ENCODE data around the gene SNRNP48.
A peak's percentile ranks its signal among the peaks of the same experiment; 100 is the strongest.

The SNRNP48 gene, protein sequence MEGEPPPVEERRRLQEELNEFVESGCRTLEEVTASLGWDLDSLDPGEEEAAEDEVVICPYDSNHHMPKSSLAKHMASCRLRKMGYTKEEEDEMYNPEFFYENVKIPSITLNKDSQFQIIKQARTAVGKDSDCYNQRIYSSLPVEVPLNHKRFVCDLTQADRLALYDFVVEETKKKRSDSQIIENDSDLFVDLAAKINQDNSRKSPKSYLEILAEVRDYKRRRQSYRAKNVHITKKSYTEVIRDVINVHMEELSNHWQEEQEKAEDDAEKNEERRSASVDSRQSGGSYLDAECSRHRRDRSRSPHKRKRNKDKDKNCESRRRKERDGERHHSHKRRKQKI

DNA sequence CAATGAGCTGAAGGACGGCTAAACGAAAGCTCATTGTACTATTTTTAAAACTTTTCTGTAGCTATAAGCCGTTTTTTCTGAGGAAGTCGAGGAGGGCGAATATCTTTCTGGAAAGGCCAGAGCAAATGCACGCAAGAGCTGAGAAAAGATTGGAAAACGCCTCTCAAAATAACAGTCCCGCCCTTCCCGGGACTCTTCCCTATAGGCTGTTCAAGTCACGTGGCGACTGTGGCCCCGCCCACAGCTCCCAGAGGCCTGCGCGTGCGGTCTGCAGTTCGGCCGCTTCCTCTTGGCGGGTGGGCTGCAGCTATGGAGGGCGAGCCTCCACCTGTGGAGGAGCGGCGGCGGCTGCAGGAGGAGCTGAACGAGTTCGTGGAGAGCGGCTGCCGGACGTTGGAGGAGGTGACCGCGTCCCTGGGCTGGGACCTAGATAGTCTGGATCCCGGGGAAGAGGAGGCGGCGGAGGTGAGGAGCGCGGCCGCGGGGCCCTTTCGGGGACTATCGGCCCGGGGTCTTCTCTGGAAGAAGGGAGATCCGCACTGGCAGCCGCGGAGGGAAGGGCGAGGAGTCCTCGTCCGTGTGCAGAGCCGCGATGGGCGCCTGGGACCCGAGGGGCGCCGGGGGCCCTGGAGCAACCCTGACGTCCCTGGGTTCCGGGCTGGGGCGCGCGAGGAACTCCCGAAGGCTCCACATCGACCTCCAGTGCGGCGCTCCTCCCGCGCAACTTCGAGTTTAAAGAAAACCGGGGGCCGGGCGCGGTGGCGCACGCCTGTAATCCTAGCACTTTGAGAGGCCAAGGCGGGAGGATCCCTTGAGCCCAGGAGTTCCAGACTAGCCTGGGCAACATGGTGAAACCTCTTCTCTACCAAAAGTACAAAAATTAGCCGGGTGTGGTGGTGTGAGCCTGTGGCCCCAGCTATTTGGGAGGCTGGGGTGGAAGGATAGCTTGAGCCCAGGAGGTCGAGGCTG lies at the start of gene SNRNP48:
Gene SNRNP48, plus strand, starts transcription at position 250 of the 969 bp plus-strand sequence. Its CDS starts 60 bp downstream, at position 310.
- ATAC-seq: peak; percentile 99
- Mint-ChIP-seq H3K4me1 (peaks cover 41% of the 10 kb centered on the region), H3K9me3 (no peaks in the 10 kb centered on the region), H3K27me3 (no peaks in the 10 kb centered on the region), H3K4me3 (peak within 1 kb of the TSS; percentile 99), H3K27ac (peak within 1 kb of the TSS; percentile 98), H3K36me3 (ENCODE audit: low read depth) (peaks cover 17% of the 10 kb centered on the region)
- peak; percentile 92 for DNase-seq

GRCh38 chr6:7540595-7540994 lies 49.4 kb upstream of the SNRNP48 start:
- DNase-seq: no peak
- ATAC-seq: no peak
- no peak overlapping the region for H3K27ac Mint-ChIP-seq
- peaks cover 6% of the 10 kb centered on the region for H3K4me1 Mint-ChIP-seq
- peak overlapping the region; percentile 65 for H3K4me3 Mint-ChIP-seq
- peaks cover 79% of the 10 kb centered on the region for H3K27me3 Mint-ChIP-seq
- no peaks in the 10 kb centered on the region for H3K9me3 Mint-ChIP-seq
- H3K36me3 Mint-ChIP-seq (ENCODE audit: low read depth): no peaks in the 10 kb centered on the region

DNA sequence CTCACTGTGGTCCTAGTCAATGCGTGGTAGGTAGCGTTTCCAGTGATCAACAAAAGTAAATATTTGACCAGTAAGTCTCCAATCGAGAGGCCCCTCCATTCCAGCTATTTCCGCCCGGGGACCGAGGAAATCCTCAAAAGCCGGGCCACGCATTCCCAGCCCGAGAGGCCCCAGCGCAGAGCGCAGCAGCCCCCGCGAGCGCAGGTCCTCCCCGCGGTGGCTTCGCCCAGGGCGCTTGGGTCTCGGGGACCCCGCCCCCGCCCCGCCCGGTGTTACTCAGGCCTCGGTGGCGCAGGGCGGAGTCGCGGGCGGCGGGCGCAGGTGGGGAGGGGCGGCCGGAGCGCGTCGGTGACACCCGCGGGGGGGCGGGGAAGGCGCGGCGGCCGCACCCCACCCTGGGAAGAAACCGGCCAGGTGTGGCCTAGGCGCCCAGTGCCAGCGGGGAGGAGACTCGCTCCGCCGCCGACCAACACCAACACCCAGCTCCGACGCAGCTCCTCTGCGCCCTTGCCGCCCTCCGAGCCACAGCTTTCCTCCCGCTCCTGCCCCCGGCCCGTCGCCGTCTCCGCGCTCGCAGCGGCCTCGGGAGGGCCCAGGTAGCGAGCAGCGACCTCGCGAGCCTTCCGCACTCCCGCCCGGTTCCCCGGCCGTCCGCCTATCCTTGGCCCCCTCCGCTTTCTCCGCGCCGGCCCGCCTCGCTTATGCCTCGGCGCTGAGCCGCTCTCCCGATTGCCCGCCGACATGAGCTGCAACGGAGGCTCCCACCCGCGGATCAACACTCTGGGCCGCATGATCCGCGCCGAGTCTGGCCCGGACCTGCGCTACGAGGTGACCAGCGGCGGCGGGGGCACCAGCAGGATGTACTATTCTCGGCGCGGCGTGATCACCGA lies 48.6 kb upstream of the SNRNP48 start, which contains the start of gene DSP:
Gene DSP, plus strand, starts transcription at position 497 of the 890 bp plus-strand sequence. Its CDS starts 245 bp downstream, at position 742.
- peak; percentile 42 for DNase-seq
- peak within 1 kb of the TSS; percentile 69 for H3K4me3 Mint-ChIP-seq
- H3K27me3 Mint-ChIP-seq: peaks cover 78% of the 10 kb centered on the region
- H3K36me3 Mint-ChIP-seq (ENCODE audit: low read depth): no peaks in the 10 kb centered on the region
- H3K27ac Mint-ChIP-seq: no peak within 1 kb of the TSS
- H3K4me1 Mint-ChIP-seq: peaks cover 6% of the 10 kb centered on the region
- ATAC-seq: peak; percentile 60
- H3K9me3 Mint-ChIP-seq: no peaks in the 10 kb centered on the region

DNA sequence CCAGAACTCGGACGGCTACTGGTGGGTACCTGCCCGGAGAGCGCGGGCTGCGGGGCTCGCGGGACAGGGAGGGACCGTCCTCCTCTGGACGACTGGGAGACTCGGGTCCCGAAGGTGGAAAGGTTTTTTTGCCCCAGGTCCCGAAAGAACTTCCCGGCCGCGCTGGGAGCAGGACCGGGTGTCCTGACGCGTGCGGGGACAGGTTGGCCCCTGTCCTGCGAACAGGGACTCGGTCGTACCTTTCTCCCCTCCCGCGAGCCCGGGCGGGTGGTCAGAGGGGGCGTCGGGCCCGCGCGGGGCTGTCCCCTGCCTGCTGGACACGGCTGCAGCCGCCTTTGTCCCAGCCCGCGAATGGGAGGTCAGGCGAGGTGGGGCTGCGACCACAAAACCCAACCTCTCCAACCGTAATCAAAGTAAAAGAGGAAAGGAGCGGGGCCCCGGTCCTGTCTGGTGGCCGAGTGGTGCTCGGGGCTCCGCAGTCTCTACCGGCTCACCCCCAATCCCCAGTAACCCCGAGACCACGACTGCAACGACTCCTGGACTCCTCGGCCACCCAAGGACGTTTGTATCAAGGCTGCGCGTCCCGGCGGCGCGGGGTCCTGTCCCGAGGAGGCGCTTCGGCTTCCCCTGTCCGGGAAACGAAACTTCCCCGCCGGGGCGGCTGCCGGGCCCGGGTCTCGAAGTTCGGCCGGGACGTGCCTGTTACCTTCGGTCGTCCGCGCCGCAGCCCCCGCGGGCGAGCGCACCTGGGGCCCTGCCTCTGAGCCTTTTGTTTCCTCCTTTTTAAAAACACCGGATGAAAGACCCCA lies 47.7 kb upstream of the SNRNP48 start:
- Mint-ChIP-seq H3K4me1 (peaks cover 6% of the 10 kb centered on the region), H3K27me3 (peaks cover 78% of the 10 kb centered on the region), H3K36me3 (ENCODE audit: low read depth) (no peaks in the 10 kb centered on the region), H3K27ac (no peak overlapping the region), H3K9me3 (no peaks in the 10 kb centered on the region), H3K4me3 (peak overlapping the region; percentile 69)
- ATAC-seq: no peak
- DNase-seq: peak; percentile 12

DNA sequence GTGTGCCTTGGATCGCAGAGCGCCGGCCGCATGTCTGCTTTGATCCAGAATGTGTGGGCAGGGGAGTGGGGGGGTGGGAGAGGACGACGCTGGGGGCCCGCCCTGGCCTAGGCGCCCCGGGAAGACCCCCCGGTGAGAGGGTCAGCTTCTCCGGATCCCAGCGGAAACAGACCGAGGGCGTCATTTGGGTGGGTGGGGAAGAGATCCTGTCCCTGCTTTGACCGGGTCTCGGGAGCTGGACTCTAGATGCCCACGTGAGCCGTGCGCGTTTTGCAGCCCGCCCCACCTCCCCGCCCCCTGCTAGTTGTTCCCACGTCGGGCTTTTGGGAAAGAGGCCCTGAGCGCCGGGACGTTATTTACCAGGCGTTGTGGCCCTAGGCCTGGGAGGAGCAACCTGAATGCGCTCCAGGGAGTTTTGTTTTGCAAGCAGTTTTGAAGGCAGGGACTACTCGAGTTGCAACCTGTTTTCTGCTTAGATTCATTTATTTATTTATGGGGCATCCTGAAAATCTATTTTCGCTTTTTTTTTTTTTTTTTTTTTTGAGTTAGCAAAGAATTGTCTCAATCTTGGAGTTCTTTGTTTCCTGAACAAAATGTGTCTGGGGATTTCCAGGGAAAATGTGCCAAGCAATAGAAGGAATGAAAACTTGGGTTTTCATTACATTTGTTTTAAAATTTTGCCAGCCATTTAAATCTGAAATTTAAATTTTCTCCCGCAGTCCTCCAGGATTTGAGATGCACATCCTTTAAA lies 46.9 kb upstream of the SNRNP48 start:
- peaks cover 6% of the 10 kb centered on the region for H3K4me1 Mint-ChIP-seq
- H3K27me3 Mint-ChIP-seq: peaks cover 76% of the 10 kb centered on the region
- H3K9me3 Mint-ChIP-seq: no peaks in the 10 kb centered on the region
- no peak for ATAC-seq
- H3K27ac Mint-ChIP-seq: no peak overlapping the region
- H3K36me3 Mint-ChIP-seq (ENCODE audit: low read depth): no peaks in the 10 kb centered on the region
- DNase-seq: no peak
- H3K4me3 Mint-ChIP-seq: no peak overlapping the region

DNA sequence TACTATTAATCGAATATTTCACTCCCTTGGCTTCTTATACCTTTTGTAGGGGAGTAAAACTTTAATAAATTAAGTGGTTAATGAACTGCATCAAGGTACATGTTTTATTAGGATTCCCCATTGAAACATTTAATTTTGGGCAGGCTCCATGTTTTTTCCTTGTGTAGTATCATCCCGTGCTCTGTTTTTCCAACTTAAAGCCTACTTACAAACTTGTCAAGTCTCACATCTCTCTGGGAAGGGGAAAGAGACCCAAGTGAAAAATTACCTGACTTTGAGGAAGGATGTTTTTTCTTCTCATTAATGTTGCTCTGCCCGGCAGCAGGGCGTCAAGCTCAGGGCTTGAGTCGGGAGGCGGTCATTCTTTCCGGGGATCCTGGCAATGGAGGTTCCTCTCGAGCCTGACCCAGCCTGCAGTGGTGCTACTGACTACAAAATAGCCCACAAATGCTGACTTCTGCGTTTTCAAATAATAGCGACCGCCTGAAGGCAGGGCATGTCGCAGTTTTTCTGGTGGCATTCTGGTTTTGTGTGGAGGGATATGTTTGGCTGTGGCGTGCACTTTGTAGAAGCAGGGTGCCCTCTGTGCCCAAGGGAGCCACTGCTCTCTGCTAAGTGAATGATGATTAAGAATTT lies 46.1 kb upstream of the SNRNP48 start:
- ATAC-seq: no peak
- H3K9me3 Mint-ChIP-seq: no peaks in the 10 kb centered on the region
- no peaks in the 10 kb centered on the region for H3K36me3 Mint-ChIP-seq (ENCODE audit: low read depth)
- H3K27me3 Mint-ChIP-seq: peaks cover 74% of the 10 kb centered on the region
- no peak overlapping the region for H3K27ac Mint-ChIP-seq
- no peak for DNase-seq
- H3K4me3 Mint-ChIP-seq: no peak overlapping the region
- peaks cover 6% of the 10 kb centered on the region for H3K4me1 Mint-ChIP-seq

DNA sequence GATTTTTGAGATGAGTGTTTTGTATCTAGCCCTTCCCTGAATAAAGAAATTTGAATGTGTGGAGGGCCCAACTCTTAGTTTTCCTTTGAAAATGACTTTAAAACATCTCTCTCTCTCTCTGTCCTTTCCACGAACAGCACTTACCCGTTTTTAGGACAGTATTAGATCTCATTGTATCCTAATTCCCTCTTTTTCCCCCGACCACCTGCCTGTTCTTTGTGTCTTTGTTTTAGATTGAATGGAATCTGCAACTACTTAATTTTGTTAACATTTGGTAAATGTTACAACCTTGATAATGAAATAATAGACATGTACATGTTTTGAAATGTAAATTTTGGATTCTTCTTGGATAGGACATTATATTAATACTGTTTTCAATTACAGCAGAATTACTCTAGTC lies 45.4 kb upstream of the SNRNP48 start:
- peaks cover 6% of the 10 kb centered on the region for H3K4me1 Mint-ChIP-seq
- H3K4me3 Mint-ChIP-seq: no peak overlapping the region
- no peak overlapping the region for H3K27ac Mint-ChIP-seq
- ATAC-seq (no peak), DNase-seq (no peak)
- H3K27me3 Mint-ChIP-seq: peaks cover 74% of the 10 kb centered on the region
- H3K36me3 Mint-ChIP-seq (ENCODE audit: low read depth): no peaks in the 10 kb centered on the region
- H3K9me3 Mint-ChIP-seq: no peaks in the 10 kb centered on the region

DNA sequence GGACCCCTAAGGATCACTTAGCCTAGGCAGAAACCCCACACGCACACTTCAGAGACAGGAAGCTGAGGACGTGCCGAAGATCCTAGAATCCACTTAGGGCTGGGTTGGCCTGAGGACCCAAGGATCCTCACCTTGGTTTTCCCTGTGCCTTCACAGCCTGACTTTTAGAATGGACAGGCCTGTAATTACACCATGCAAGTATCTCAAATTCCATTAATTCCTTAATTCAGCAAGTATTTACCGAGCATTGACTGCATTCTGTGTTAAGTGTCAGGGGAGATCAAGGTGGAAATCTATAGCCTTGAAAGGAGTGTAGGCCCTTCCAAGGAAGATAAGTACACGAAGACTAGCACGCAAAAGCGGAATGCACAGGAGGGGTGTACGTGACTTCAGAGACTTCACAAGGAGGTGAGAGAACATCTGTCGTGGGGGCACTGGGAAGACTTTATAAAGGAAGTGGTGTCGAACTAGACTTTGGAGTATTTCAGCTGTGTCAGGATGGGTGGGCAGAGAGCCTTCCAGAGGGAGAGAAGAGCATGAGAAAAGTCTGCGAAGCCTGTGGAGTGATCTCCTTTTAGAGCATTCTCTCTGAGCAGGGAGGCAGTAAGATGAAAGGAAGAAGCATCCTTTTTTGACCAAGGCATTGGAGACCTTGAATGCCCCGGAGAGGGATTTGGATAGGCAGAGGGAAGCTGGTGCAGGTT lies 44.5 kb upstream of the SNRNP48 start:
- Mint-ChIP-seq H3K9me3 (no peaks in the 10 kb centered on the region), H3K4me1 (peaks cover 6% of the 10 kb centered on the region), H3K4me3 (no peak overlapping the region), H3K36me3 (ENCODE audit: low read depth) (no peaks in the 10 kb centered on the region), H3K27me3 (peaks cover 66% of the 10 kb centered on the region), H3K27ac (no peak overlapping the region)
- no peak for ATAC-seq
- DNase-seq: no peak

- Mint-ChIP-seq H3K4me1 (peaks cover 1% of the 10 kb centered on the region), H3K27ac (no peak overlapping the region), H3K4me3 (no peak overlapping the region), H3K27me3 (peaks cover 62% of the 10 kb centered on the region), H3K36me3 (ENCODE audit: low read depth) (no peaks in the 10 kb centered on the region), H3K9me3 (no peaks in the 10 kb centered on the region)
- ATAC-seq (no peak), DNase-seq (no peak)
These were observed 44.0 kb upstream of the SNRNP48 start for GRCh38 chr6:7546020-7546369.

GRCh38 chr6:7546383-7546782 lies 43.6 kb upstream of the SNRNP48 start:
- Mint-ChIP-seq H3K27me3 (peaks cover 61% of the 10 kb centered on the region), H3K4me3 (no peak overlapping the region), H3K9me3 (no peaks in the 10 kb centered on the region), H3K36me3 (ENCODE audit: low read depth) (no peaks in the 10 kb centered on the region), H3K4me1 (no peaks in the 10 kb centered on the region), H3K27ac (no peak overlapping the region)
- ATAC-seq: no peak
- DNase-seq: no peak

DNA sequence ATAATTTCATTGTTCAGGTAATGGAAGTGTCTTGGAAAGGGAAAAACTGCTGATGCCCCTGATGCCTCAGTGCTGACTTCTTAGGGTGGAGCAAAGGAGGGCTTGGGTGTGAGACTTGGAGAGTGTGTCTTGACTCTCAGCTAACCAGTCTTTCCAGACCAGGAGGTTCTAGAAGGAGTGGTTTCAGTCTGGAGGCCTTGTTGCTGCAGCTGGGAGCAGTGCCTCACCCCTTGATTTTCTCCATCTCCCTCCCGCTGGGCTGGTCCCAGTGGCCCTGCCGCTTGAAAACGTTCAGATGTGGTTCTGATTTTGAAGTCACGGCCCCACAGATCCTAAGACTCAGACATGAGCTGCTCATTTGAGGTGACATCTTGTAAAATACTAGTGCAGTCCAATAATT lies 43.1 kb upstream of the SNRNP48 start:
- no peak for ATAC-seq
- Mint-ChIP-seq H3K36me3 (ENCODE audit: low read depth) (no peaks in the 10 kb centered on the region), H3K9me3 (no peaks in the 10 kb centered on the region), H3K4me3 (no peak overlapping the region), H3K27ac (no peak overlapping the region), H3K4me1 (no peaks in the 10 kb centered on the region), H3K27me3 (peaks cover 62% of the 10 kb centered on the region)
- DNase-seq: no peak

DNA sequence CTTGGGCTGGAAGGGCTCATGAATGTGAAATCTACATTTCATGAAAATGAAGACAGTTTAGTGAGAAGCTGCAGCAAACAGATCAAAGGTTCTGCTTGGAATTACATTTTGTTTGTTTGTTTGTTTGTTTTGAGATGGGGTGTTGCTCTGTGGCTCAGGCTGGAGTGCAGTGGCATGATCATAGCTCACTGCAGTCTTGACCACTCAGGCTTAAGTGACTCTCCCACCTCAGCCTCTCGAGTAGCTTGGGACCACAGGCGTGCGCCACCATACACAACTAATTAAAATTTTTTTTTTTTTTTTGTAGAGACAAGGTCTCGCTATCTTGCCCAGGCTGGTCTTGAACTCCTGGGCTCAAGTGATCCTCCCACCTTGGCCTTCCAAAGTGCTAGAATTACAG lies 42.7 kb upstream of the SNRNP48 start:
- DNase-seq (no peak), ATAC-seq (no peak)
- no peaks in the 10 kb centered on the region for H3K9me3 Mint-ChIP-seq
- peaks cover 62% of the 10 kb centered on the region for H3K27me3 Mint-ChIP-seq
- H3K4me1 Mint-ChIP-seq: no peaks in the 10 kb centered on the region
- no peak overlapping the region for H3K4me3 Mint-ChIP-seq
- no peaks in the 10 kb centered on the region for H3K36me3 Mint-ChIP-seq (ENCODE audit: low read depth)
- H3K27ac Mint-ChIP-seq: no peak overlapping the region
